ENCODE data around the gene TBCD.

DNA sequence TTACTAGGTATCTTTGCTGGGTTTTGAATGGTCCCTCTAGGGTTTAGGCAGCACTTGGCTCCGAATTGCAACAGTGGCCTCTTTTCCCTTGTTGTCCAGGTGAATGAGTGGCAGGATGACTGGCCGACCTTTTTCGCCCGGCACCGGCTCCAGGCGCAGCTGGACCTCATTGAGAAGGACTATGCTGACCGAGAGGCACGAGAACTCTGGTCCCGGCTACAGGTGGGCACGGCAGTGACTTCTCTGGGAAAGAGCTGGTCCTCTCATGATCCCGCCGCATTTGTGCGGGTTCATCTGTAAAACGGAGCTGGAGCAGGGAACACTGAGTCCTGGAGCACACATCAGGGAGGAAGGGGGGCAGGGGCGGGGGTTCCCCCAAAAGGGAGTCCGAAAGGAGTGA lies 3.1 kb upstream of the TBCD start:
- TF ChIP-seq KAT7 (CRISPR knock-in tag; IDR thresholded peaks at IDR 0.05; ENCODE audit: borderline replicate concordance) (no peak), ELF4 (CRISPR knock-in tag; IDR thresholded peaks at IDR 0.05; ENCODE audit: low read depth) (no peak), NFE2L1 (CRISPR knock-in tag; IDR thresholded peaks at IDR 0.05) (no peak), ZNF232 (CRISPR knock-in tag; IDR thresholded peaks at IDR 0.05) (no peak), HMGA2 (CRISPR knock-in tag; IDR thresholded peaks at IDR 0.05) (no peak), JUN (CRISPR knock-in tag; IDR thresholded peaks at IDR 0.05) (no peak)
- TF ChIP-seq, protein P1, sequence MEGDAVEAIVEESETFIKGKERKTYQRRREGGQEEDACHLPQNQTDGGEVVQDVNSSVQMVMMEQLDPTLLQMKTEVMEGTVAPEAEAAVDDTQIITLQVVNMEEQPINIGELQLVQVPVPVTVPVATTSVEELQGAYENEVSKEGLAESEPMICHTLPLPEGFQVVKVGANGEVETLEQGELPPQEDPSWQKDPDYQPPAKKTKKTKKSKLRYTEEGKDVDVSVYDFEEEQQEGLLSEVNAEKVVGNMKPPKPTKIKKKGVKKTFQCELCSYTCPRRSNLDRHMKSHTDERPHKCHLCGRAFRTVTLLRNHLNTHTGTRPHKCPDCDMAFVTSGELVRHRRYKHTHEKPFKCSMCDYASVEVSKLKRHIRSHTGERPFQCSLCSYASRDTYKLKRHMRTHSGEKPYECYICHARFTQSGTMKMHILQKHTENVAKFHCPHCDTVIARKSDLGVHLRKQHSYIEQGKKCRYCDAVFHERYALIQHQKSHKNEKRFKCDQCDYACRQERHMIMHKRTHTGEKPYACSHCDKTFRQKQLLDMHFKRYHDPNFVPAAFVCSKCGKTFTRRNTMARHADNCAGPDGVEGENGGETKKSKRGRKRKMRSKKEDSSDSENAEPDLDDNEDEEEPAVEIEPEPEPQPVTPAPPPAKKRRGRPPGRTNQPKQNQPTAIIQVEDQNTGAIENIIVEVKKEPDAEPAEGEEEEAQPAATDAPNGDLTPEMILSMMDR (IDR thresholded peaks at IDR 0.05), result no peak
- TF ChIP-seq, protein P2, sequence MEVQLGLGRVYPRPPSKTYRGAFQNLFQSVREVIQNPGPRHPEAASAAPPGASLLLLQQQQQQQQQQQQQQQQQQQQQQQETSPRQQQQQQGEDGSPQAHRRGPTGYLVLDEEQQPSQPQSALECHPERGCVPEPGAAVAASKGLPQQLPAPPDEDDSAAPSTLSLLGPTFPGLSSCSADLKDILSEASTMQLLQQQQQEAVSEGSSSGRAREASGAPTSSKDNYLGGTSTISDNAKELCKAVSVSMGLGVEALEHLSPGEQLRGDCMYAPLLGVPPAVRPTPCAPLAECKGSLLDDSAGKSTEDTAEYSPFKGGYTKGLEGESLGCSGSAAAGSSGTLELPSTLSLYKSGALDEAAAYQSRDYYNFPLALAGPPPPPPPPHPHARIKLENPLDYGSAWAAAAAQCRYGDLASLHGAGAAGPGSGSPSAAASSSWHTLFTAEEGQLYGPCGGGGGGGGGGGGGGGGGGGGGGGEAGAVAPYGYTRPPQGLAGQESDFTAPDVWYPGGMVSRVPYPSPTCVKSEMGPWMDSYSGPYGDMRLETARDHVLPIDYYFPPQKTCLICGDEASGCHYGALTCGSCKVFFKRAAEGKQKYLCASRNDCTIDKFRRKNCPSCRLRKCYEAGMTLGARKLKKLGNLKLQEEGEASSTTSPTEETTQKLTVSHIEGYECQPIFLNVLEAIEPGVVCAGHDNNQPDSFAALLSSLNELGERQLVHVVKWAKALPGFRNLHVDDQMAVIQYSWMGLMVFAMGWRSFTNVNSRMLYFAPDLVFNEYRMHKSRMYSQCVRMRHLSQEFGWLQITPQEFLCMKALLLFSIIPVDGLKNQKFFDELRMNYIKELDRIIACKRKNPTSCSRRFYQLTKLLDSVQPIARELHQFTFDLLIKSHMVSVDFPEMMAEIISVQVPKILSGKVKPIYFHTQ (CRISPR knock-in tag; IDR thresholded peaks at IDR 0.05), result no peak
- TF ChIP-seq, protein P3, sequence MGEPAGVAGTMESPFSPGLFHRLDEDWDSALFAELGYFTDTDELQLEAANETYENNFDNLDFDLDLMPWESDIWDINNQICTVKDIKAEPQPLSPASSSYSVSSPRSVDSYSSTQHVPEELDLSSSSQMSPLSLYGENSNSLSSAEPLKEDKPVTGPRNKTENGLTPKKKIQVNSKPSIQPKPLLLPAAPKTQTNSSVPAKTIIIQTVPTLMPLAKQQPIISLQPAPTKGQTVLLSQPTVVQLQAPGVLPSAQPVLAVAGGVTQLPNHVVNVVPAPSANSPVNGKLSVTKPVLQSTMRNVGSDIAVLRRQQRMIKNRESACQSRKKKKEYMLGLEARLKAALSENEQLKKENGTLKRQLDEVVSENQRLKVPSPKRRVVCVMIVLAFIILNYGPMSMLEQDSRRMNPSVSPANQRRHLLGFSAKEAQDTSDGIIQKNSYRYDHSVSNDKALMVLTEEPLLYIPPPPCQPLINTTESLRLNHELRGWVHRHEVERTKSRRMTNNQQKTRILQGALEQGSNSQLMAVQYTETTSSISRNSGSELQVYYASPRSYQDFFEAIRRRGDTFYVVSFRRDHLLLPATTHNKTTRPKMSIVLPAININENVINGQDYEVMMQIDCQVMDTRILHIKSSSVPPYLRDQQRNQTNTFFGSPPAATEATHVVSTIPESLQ (CRISPR knock-in tag; IDR thresholded peaks at IDR 0.05), result no peak
- TF ChIP-seq, protein P4, sequence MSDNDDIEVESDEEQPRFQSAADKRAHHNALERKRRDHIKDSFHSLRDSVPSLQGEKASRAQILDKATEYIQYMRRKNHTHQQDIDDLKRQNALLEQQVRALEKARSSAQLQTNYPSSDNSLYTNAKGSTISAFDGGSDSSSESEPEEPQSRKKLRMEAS (CRISPR knock-in tag; IDR thresholded peaks at IDR 0.05), result no peak
- TF ChIP-seq, protein P5, sequence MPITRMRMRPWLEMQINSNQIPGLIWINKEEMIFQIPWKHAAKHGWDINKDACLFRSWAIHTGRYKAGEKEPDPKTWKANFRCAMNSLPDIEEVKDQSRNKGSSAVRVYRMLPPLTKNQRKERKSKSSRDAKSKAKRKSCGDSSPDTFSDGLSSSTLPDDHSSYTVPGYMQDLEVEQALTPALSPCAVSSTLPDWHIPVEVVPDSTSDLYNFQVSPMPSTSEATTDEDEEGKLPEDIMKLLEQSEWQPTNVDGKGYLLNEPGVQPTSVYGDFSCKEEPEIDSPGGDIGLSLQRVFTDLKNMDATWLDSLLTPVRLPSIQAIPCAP (CRISPR knock-in tag; IDR thresholded peaks at IDR 0.05), result no peak
- TF ChIP-seq, protein P6, sequence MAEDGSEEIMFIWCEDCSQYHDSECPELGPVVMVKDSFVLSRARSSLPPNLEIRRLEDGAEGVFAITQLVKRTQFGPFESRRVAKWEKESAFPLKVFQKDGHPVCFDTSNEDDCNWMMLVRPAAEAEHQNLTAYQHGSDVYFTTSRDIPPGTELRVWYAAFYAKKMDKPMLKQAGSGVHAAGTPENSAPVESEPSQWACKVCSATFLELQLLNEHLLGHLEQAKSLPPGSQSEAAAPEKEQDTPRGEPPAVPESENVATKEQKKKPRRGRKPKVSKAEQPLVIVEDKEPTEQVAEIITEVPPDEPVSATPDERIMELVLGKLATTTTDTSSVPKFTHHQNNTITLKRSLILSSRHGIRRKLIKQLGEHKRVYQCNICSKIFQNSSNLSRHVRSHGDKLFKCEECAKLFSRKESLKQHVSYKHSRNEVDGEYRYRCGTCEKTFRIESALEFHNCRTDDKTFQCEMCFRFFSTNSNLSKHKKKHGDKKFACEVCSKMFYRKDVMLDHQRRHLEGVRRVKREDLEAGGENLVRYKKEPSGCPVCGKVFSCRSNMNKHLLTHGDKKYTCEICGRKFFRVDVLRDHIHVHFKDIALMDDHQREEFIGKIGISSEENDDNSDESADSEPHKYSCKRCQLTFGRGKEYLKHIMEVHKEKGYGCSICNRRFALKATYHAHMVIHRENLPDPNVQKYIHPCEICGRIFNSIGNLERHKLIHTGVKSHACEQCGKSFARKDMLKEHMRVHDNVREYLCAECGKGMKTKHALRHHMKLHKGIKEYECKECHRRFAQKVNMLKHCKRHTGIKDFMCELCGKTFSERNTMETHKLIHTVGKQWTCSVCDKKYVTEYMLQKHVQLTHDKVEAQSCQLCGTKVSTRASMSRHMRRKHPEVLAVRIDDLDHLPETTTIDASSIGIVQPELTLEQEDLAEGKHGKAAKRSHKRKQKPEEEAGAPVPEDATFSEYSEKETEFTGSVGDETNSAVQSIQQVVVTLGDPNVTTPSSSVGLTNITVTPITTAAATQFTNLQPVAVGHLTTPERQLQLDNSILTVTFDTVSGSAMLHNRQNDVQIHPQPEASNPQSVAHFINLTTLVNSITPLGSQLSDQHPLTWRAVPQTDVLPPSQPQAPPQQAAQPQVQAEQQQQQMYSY (CRISPR knock-in tag; IDR thresholded peaks at IDR 0.05), result no peak
